Kidney tubule cell (primary cell): ENCODE measurements around the gene CAPZA3.
"Not testable (repeated sequence)": the region's sequence is repeated elsewhere in the genome, so short reads cannot be mapped to it uniquely, and the experiment has no call there.

Experiments used
- DNase-seq: peaks from one replicate; pipeline ENCODE4 v3.0.0-alpha.2; 2018; ENCODE audit warnings: low spot score

Gene CAPZA3, protein sequence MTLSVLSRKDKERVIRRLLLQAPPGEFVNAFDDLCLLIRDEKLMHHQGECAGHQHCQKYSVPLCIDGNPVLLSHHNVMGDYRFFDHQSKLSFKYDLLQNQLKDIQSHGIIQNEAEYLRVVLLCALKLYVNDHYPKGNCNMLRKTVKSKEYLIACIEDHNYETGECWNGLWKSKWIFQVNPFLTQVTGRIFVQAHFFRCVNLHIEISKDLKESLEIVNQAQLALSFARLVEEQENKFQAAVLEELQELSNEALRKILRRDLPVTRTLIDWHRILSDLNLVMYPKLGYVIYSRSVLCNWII

DNA sequence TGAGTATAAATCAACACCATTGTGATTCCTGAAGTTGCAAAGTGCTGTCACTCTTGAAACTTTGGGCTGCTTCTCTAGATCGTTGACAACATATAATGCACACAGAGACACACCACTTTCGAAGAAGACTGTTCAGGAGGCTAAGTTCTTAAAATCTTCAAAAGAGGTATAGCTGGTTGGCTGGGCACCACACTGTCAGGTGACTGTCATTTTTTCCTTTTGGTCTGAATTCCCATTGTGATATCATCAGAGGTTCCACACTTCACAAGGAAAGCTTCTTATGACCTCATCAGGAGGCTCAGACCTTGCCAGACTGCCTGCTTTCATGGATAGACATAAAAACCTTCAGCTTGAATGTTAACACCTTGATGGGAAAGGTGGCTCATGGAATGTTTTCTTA lies at the start of gene CAPZA3, which contains the start of gene PLCZ1:
Gene CAPZA3, plus strand, starts transcription at position 301 of the 400 bp plus-strand sequence. CDS start 150 bp downstream, outside the sequence.
Gene PLCZ1, minus strand, starts transcription at position 194 of the 400 bp plus-strand sequence. CDS start 641 bp downstream, outside the sequence.
- no peak for DNase-seq

DNA sequence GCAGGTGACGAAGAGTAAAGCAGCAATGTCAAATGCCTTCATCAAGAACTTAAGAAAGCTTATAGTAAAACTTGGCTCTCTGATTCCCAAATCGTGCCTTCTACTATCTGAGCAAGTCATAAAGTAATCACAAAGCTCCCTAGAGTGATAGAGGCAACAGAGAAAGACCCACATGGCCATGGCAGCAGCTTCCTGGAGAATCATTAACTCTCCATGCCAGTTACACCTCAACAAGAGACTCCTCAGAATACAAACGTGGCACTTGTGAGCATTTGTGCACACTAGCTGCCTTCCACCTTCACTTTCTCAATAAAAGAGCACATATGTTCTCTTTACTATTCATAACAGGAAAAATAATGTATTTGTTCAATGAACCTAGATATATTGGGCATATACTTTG lies 48.1 kb upstream of the CAPZA3 start:
- peak; percentile 60 for DNase-seq

DNA sequence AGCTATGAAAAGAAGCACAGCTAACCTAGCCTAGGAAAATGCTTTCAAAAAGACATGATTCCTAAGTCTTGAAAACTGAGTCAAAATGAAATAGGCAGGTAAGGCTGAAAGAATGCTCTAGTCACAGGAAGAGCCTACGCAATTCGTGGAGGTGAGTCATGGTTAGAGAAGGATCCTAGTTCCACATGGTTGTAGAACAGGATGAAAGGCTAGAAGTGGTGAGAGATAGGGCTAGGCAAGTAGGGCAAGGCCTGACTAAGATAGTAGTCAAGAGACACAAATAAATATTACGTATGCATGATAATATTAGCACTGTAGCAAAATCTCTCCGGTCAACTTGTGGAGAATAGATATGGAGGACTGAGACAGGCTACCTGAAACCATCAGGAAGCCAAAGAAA lies 47.3 kb upstream of the CAPZA3 start:
- peak; percentile 98 for DNase-seq

DNA sequence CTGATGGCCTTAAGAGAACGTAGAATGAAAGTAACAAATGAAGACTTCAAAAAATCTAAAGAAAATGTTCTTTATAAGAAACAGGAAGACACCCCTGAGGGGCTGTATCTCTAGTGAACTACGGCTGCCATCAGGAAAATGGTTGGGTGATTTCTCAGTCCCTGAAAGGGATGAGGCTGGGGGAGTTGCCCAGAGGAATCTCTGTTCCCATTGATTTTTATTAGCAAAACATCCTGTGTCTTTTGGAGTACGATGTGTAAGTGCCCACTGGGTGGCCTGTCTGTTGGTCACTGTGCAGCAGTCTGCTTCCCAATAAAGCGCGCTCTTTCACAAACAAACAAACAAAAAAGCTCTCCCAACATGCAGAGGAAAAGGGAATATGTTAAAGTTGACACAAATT lies 43.9 kb upstream of the CAPZA3 start:
- DNase-seq, result not testable (repeated sequence)

DNA sequence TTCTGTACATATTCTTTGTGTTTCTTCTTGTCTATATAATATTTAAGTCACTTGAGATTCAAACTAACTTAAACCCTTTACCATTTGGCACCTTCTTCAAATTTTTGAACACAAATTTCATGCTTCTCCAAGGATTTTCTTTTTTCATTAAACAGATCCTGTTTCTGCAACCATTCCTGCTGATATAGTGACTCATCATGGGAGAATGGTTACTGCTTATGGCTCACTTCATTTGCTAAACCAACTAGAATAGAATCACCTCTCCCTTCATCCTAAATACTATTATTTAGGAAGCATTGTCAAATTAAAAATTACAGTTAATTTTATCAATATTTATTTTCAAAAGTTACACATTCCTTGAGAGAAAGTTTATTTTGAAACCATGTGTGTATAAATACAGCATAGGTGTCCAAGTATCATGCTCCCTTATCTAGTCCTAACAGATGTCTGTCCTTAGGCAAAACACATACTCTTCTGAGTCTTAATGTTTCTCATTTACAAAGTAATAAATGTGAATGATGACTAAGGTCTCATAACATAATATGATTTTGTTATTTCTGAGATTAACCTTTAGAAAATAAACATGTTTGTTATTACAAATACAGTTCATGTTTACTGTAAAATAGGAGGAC lies 40.8 kb upstream of the CAPZA3 start:
- DNase-seq, result peak; percentile 56

DNA sequence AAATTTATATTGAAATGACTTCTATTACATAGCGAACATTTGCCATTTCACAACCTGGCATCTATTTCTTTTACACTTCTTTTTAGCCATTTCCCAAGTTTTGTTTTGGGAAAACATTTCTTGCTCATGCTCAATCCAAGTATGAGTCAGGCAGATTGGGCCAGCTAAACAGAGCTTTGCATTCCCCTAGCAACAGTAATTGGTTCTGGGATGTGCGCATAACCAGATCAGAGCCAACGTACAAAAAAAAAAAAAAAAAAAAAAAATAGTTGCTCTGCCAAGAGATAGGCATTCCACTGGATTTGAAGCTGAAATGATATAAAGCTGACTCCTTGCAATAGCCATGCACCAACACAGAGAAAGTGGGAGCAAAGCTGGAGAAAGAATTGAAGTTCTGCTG lies 37.6 kb upstream of the CAPZA3 start:
- peak; percentile 81 for DNase-seq

DNA sequence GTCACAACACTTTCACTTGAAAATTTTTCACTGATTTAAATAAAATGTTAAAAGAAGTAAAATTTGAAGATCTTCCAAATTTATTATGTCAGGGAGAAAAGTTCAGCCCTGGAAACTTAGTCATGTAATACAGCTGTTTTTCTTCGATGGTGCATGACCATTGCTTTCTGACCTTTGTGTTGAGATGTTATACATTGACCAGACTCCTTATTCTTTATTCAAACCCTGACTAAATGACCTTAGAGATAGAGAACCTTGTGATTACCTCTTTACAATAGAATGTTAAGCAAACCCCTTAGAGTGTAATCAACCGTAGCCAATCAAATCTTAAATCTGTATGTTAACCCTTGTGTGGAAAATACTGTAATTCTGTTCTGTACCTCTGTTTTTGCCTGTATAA lies 34.6 kb upstream of the CAPZA3 start:
- DNase-seq, result peak; percentile 87

DNA sequence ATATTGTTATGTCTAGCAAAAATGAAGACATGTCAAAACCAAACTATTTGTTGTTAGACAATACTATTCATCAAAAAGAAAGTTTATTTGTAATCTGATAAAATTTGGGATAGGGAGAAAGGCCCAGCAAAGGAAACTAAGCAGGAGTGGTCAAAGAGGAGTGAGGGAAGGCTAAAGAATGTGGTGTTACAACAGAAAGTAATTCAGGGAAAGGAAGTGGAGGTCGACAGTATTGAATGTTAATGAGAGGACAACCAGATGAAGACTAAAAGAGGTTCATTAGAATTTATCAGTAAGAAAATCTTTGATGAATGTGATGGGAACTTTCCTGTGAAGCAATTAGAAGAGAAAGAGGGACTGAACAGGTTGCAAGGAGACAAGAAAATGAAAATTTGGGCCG lies 34.0 kb upstream of the CAPZA3 start:
- peak; percentile 57 for DNase-seq

DNA sequence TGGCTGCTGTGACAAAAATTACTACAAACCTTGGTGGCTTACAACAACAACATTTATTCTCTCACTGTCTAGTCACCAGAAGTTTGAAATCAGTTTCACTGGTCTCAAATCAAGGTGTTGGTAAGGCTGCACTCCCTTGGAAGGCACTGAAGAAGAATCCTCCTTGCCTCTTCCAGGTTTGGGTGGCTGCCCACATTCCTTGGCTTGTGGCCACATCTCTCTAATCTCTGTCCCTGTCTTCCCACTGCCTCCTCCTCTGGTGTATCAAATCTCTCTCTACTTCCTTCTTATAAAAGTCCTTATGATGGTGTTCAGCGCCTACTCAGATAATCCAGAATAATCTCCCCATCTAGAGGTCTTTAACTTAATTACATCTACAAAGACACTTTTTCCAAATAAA lies 31.1 kb upstream of the CAPZA3 start:
- no peak for DNase-seq

DNA sequence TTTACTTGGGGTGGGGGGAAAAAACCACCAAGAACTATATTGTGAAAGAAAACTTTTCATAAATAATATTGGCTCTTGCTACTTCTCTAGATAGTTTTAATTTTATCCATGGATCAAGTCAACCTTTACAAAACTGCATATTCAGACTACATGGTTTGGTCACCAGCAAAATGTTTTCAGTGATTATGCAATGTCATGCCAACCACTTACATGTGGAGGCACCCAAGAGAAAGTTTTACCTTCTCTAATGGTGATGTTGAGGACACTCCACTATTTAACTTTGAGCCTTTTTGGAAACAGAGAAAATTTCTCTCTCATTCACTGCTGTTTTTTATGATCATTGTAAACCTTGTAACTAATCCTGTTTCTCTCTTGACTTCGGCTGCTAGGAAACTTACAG lies 21.7 kb upstream of the CAPZA3 start:
- no peak for DNase-seq

DNA sequence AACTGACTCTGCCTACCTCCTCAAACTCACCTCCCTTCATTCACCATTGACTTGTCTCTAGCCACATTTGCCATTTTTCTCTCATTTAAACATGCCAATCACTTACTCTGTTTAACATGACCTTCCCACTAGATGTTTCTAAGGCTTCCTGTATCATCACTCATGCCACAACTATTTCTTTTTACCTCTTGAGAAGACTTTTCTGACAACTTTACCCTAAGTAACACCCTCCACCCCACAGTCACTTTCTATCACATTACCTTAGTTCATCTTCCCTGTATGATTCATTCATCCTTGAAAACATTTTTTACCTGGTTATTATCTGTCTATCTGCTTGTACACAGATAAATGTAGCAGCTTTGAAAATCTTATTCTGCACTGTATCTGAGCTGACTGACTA lies 19.5 kb upstream of the CAPZA3 start:
- peak; percentile 70 for DNase-seq

DNA sequence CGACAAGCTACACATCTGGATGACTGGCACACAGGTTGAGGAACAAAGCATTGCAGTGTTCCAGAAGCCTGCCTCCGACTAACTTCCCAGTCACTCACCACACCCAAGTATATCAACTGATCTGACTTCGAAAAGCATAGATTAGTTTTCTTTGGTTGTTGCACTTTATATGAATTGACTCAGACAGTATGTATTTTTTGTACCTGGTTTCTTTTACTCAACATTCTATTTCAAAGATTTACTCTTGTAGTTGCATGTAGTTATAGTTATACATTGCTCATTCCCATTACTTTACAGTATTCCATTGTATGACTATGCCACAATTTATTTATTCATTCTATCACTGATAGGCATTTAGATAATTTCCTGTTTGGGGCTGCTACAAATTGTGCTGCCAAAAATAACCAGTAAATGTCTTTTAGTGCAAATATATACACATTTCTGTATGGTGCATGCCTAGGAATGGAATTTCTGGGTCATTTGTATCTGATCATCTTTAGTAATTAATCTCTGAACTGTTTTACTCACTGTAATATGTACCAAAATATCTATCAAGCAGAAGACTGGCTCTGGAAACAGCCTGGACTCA lies 17.9 kb upstream of the CAPZA3 start:
- DNase-seq, result peak; percentile 38

DNA sequence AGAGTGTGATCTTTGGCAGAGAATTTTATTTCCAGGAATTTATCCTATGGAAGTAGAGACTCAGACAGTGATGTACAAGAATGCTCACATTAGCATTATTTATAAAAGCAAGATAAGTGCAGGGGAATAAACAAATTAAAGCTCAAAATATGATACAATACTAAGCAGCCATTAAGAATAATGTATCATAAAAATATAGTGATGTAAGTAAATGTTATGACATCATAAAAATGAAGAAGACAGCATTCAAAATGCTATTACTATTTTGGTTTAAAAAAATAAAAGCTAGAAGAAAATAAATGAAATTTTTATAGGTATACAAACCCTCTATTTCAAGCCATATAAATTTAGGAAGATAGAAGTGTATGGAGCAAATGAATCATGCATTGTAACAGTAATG lies 17.2 kb upstream of the CAPZA3 start:
- DNase-seq, result no peak

DNA sequence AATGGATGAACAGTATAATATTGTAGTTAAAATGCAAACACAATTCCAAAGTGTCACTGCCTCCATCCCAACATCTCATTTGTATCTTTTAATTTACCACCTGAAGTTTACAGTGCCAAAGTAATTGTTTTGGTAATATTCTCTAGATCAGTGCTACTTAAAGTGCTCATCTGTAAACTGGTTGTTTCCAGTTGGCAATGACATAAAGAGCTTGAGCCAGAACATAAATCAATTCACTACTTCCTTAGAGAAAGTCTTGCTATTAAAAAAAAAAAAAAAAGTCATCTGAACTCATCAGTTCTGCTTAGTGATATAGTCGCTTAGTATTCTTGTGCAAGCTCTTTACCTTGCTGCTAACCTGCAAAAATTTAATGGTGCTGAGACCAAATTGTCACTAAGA lies 16.5 kb upstream of the CAPZA3 start:
- no peak for DNase-seq

DNA sequence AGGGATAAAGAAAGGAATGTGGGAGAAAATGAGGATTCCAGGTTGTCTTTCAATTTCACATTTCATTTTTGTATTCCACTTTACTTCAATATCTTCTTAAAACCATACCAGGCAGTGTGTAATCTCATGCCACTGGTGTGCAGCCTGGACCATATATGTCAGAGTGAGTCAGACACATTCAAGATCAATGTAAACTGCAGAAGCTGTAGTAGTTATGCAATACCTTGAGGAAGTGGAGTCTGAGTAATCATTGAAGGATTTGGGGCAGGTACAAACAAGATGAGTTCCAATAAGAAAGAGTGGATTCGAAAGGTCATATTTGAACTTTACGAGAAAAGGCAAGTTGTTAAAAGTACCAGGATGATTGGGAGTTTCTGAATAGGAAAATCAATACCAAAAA lies 14.2 kb upstream of the CAPZA3 start:
- peak; percentile 78 for DNase-seq

DNA sequence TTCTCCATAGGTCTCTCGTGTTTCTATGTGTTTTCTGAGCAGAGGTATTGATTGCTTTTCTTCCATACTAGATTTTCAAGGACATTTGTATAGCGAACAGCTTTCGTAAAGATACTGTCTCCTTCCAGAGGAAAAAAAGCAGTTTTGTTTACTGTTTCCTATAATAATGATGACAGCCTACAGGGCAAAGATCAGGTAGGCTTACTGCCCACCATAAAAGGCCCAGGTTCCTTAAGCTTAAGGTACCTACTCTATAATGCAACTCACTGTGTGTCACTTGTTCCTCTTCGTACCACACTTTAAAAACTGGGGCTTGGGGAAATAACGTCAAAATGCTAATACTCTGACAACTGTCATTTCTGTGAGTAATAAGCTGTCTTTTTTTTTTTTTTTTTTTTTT lies 6.8 kb upstream of the CAPZA3 start:
- DNase-seq, result no peak

DNA sequence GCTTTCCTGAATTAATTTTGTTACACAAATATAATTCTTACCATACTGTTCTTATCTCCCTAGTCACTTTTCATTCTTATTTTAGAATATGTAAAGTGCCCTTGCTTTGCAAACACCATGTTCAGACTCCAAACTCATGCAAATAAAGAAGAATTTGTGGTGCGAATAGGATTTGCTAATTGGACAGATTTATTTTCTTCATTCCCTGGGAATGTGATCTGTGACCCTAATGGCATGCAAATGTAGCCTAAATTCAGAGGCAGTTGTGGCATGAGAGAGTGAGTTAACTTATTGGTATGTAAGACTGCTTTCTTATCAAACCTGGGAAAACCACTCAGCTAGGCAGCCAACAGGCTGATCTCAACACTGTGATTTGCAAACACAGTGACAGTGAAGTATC lies 10.0 kb downstream of the CAPZA3 start:
- peak; percentile 90 for DNase-seq

DNA sequence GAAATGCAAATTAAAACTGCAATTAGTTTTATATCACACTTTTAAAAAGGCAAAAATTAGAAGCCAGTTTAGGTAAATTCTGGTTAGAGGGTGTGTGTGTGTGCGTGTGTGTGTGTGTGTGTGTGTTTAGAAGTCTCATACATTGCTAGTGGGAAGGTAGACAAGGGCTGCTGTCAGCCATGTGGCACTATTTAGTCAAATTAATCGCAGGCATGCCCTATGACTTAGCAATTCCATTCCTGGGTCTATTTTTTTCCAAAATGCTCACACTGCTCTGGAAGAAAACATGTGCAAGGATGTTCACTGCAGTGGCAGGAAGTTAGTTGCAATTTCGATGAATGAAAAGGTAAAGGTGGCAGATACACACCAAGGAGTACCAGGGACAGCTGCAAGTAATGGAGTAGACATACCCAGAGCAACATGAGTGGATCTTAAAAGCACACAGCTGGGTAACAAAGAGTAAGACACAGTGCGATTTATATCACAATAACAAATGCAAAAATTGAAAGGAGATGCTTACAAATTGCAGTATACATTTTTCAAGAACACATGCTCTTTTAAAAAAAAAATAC lies 11.6 kb downstream of the CAPZA3 start:
- DNase-seq, result no peak

DNA sequence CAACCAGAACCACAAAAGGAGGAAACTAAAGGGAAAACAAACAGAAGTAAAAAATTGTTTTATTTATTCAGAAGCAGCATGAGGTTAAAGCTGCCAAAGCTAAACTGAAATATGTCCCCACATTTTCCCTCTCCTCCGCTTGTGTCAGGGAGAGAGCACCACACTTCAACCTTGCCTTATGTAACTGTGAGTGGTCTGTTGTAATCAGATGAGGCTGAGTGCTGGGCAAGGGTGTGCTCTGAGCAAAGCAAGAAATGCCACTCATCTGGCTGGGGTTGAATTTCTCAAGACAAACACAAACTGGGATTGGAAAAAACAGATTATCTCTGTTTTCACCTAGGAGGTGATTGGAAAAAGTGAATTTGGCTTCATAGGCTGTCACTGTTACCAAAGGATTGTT lies 12.2 kb downstream of the CAPZA3 start:
- no peak for DNase-seq

DNA sequence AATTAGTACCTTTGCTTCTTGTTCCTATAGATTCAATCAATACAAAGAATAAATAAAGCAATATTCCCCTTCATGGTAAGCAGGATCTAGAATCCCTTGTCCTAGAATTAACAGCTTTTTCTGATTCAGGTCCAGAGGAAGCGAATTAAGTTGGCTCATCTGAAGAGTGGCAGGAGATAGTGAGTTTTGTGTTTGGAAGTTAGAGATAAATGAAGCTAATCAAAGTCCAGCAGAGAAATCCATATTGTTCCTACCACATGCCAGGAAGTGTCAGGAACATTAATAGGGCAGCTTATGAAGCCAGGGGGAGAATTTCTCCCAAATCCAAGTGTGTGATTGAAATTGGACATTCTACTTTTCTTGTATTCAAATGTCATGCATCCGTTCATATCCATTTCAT lies 13.9 kb downstream of the CAPZA3 start:
- no peak for DNase-seq

DNA sequence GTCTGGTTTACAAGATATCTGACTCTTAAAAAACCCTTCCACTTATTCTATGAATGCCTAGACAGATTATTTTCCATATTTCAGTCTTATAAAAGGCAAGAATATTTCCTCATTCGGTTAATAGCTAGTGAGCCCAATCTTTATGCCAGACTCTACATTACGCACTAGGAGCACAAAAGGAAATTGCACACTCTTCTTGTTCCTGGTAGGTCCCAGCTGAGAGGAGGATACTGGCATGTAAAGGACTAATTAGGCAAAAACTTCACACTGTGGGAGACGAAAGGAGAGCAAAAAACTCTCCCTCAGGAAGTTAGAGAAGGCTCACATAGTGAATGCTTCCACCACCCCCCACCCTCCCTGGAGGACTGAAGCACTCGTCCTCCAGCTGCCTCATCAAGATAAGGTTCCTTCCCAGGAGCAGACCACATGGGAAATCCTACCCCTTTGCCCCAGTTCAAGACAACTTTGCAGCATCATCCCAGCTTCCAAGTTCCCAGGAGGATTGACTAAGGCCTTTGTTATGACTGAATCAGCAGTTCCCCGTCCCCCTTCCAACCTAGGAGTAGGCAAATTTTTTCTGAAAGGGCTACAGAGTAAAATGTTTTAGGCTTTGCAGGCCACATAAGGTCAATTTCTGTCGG lies 14.5 kb downstream of the CAPZA3 start:
- DNase-seq, result peak; percentile 62

DNA sequence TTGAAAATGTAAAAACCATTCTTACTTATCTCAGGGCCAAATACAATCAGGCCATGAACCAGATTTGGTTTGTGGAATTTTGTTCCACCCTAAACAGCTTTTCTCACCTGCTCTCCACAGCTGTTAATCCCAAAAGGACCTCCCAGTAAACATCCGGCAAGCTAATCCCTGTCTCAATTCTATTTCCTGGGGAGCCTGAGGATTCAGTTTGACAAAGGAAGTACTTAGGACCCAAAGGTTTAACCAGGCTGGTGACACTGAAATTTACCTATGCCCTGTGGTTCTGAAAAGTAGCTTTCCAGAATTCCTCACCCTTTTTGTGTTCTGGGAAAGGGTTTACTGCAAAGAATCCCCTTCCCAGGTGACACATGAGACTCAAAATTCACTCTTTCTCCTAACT lies 15.0 kb downstream of the CAPZA3 start:
- no peak for DNase-seq
